Psoas muscle (tissue), 8 donors: ENCODE results near the gene KAZN. TPM values are rescaled to one million over a fixed set of nuclear protein-coding genes. Genes with fewer than 3 reads are reported as not detected.

Experiments
- ATAC-seq, 4 donors: fragments of 200-7000 bp; cut with Tn5 transposase; one replicate each; pipeline ENCODE4 v1.9.1; 2020; ENCODE audit warnings: moderate library complexity in 3 of 4, mild to moderate bottlenecking in 2 of 4
- DNase-seq, 2 donors: peaks; one replicate each; pipeline ENCODE4 v3.0.0-alpha.2; 2020
- H3K27ac ChIP-seq: fragments of 200-600 bp; one replicate; pipeline ENCODE4 v1.8.0; 2022
- H3K27me3 ChIP-seq, 3 donors: fragments of 200-600 bp in 1 of 3; one replicate each; pipeline versions ENCODE4 v1.6.1 to v1.8.0; 2013 to 2022; ENCODE audit warnings: low read length in 2 of 3, mild to moderate bottlenecking in 2 of 3, moderate library complexity in 1 of 3; ENCODE audit not compliant: insufficient read depth in 3 of 3
- H3K36me3 ChIP-seq, 2 donors: fragments of 200-600 bp in 1 of 2; one replicate each; pipeline versions ENCODE4 v1.6.1 to v1.8.0; 2013 to 2022; ENCODE audit warnings: low read depth in 1 of 2, mild to moderate bottlenecking in 1 of 2, moderate library complexity in 1 of 2; ENCODE audit not compliant: insufficient read depth in 1 of 2
- H3K4me1 ChIP-seq: fragments of 200-600 bp; one replicate; pipeline ENCODE4 v1.8.0; 2022
- H3K4me3 ChIP-seq: fragments of 200-600 bp; one replicate; pipeline ENCODE4 v1.8.0; 2022; ENCODE audit warnings: mild to moderate bottlenecking
- H3K9me3 ChIP-seq: fragments of 200-600 bp; one replicate; pipeline ENCODE4 v1.8.0; 2022
- WGBS, 3 donors: extraction: QIAGEN DNeasy Blood & Tissue Kit; methylation state at CpG; one replicate each; pipeline versions ENCODE4 v1.1.6 to v1.1.7; 2013; 5-methylcytosine and 5-hydroxymethylcytosine counted together
- intact Hi-C, 2 donors: fragments of 100-400 bp; cut with DNase I; formaldehyde crosslinking; loops; one replicate each; pipeline versions ENCODE4 v1.11.0 to v1.14.2; 2022
- polyA plus RNA-seq, 3 donors: library from polyadenylated mRNA; stranded (reverse); fragments of 200-250 nt; gene quantifications; one replicate each; pipeline ENCODE4 v1.2.3, GENCODE V29; 2013
- total RNA-seq, 4 donors: library from RNA; stranded (reverse); fragmentation: NEBNext Ultra II Directional in 2 of 4; extraction: Animal tissue kit (Norgen Biotek cat#: 25700) in 2 of 4; gene quantifications; one replicate each; pipeline versions ENCODE4 v1.2.1 to v1.2.4, GENCODE V29; 2021 to 2023
- TF ChIP-seq, protein P1 (sequence below): fragments of 200-600 bp; IDR thresholded peaks from one replicate; pipeline ENCODE4 v1.8.0; 2022; ENCODE audit warnings: antibody characterized with exemption
- donor health status: healthy with polysubstance abuse.
- donor health status: DM: no; HTN: no; CAD: no; lungs with moderate emphysema.
- donor health status: Bipolar disorder and iron deficiency.
- donor health status: healthy.
- donor health status: DM: yes; HTN: yes; CAD: no.
- donor health status: DM: no; HTN: no; CAD: no.
- donor health status: DM: no; HTN: no; CAD: no.
- donor health status: DM: yes; HTN: yes; CAD: no.

Gene KAZN
- total and polyA plus RNA-seq, 7 donors = 0.23 to 2.3 (median 0.97) TPM

DNA sequence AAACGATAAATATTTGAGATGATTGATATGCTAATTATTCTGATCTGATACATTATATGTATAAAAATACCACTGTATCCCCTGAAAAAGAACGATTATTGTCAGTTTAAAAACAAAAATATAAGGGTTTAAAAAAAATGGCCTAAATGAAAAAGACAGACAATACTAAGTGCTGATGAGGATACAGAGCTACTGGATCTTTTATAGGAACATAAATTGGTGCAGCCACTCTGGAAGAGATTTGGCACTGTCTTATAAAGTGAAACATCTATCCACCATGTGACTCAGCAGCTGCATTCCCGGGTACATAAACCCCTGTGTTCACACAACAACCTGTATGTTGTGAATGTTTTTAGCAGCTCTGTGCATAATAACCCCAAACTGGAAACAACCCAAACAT, 44.2 kb downstream of the KAZN start:
- TF ChIP-seq, protein P1, sequence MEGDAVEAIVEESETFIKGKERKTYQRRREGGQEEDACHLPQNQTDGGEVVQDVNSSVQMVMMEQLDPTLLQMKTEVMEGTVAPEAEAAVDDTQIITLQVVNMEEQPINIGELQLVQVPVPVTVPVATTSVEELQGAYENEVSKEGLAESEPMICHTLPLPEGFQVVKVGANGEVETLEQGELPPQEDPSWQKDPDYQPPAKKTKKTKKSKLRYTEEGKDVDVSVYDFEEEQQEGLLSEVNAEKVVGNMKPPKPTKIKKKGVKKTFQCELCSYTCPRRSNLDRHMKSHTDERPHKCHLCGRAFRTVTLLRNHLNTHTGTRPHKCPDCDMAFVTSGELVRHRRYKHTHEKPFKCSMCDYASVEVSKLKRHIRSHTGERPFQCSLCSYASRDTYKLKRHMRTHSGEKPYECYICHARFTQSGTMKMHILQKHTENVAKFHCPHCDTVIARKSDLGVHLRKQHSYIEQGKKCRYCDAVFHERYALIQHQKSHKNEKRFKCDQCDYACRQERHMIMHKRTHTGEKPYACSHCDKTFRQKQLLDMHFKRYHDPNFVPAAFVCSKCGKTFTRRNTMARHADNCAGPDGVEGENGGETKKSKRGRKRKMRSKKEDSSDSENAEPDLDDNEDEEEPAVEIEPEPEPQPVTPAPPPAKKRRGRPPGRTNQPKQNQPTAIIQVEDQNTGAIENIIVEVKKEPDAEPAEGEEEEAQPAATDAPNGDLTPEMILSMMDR = no peak
- Histone ChIP-seq H3K27me3 (no peaks in the 10 kb centered on the region), H3K36me3 (no peaks in the 10 kb centered on the region), H3K4me3 (no peak overlapping the region), H3K27ac (no peak overlapping the region), H3K4me1 (no peaks in the 10 kb centered on the region), H3K9me3 (peaks cover 16% of the 10 kb centered on the region)
- intact Hi-C loops = no loop called here
- no peak for DNase-seq
- no peak for ATAC-seq
- 74 to 79% (median 77%) methylated on average over 3 of the region's 3 CpGs for WGBS, 3 donors

DNA sequence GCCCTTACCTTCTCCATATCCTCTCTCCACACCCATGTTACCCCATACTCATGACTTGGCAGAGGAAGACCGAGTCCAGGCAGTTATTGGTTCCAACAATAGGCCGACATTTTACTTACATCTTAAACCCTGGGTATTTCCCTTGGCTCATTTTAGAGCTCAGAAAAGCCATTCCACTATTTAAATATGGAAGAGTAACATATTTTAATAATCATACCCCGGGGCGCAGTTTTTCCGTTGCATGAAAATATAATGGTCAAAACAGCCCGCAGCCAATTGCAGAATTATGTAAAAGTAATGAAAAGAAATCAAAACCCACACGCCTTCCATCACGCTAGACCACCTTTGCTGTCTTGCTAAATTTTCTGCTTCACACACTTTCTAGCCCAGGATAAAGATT, 48.5 kb downstream of the KAZN start:
- Histone ChIP-seq H3K36me3 (no peaks in the 10 kb centered on the region), H3K4me3 (no peak overlapping the region), H3K9me3 (peaks cover 16% of the 10 kb centered on the region), H3K27ac (no peak overlapping the region), H3K4me1 (no peaks in the 10 kb centered on the region), H3K27me3 (no peaks in the 10 kb centered on the region)
- TF ChIP-seq, protein P1 = no peak
- WGBS, 3 donors = 84 to 92% (median 87%) methylated on average over 8 of the region's 8 CpGs
- DNase-seq (no peak), ATAC-seq (no peak)
- intact Hi-C loops = no loop called here

DNA sequence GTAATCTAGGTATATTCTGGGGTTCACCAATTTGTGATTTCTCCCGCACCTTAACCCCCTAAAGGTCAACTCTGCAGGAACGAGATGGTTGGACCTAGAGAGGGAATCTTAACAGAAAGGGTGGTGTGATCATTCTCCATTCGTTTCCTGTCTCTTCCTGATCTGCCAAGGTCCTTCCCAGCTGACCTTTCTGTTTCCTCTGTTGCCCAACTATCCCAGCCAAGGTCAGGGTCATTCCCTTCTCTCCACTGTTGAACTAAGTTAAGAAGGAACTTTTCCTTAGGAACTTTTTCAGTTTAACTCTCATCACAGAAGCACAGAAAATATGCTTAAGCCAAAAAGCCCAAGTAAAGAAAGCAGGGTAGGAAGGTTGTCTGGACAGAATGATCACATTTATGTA, 49.3 kb downstream of the KAZN start:
- no peak for ATAC-seq

DNA sequence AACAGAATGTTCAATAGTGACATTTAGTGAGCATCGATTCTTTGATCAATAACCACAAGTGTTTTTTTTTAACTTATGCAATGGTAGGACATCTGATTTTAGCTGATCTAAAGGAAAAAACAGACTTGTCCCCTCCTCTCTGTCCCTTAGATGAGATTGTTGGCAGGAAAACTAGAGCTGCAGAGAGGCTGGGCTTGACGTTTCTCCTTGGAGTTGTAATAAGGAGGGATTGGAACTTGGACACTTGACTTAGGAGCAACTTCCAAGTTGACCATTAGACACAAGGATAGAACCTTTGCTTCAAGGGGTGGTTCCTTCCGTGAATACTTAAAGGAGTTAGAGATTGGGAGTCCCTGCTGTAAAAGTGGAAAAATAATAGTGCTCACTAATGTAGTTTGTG, 49.9 kb downstream of the KAZN start:
- Histone ChIP-seq H3K27me3 (no peaks in the 10 kb centered on the region), H3K4me1 (no peaks in the 10 kb centered on the region), H3K4me3 (no peak overlapping the region), H3K27ac (no peak overlapping the region), H3K36me3 (no peaks in the 10 kb centered on the region), H3K9me3 (peaks cover 4% of the 10 kb centered on the region)
- ATAC-seq (no peak), DNase-seq (no peak)
- TF ChIP-seq, protein P1 = no peak
- 55 to 68% (median 57%) methylated on average over 3 of the region's 3 CpGs for whole genome bisulfite sequencing, 3 donors
- intact Hi-C loops = no loop called here

More for the DNA sequence above, 49.3 kb downstream of the KAZN start:
- no peak for DNase-seq
- 49 to 62% (median 54%) methylated on average over 3 of the region's 3 CpGs for WGBS, 3 donors
- no peaks in the 10 kb centered on the region for H3K36me3 ChIP-seq
- peaks cover 10% of the 10 kb centered on the region for H3K9me3 ChIP-seq
- H3K4me3 ChIP-seq = no peak overlapping the region
- H3K27ac ChIP-seq = no peak overlapping the region
- no peaks in the 10 kb centered on the region for H3K27me3 ChIP-seq
- intact Hi-C loops = no loop called here
- TF ChIP-seq, protein P1 = no peak
- no peaks in the 10 kb centered on the region for H3K4me1 ChIP-seq
